DND-41 (cell line): ENCODE data around the gene MED12L.

Experiments
- ATAC-seq: fragments of 200-7000 bp; cut with Tn5 transposase; 3 replicates; pipeline ENCODE4 v1.9.1; 2021; ENCODE audit warnings: low read depth; ENCODE audit not compliant: insufficient read depth
- DNase-seq: peaks from one replicate; pipeline ENCODE4 v3.0.0-alpha.2; 2020
- H2AFZ ChIP-seq: 2 replicates; pipeline ENCODE4 v1.6.0; 2012; ENCODE audit warnings: low read depth, low read length
- H3K27ac ChIP-seq: 2 replicates; pipeline ENCODE4 v1.5.1; 2012; ENCODE audit warnings: low read length, inconsistent platforms
- H3K27me3 ChIP-seq: fragments of 200-600 bp; sonication (generic); 2 replicates; pipeline ENCODE4 v1.6.0; 2012; ENCODE audit warnings: low read length, mild to moderate bottlenecking, inconsistent platforms; ENCODE audit not compliant: insufficient read depth, poor library complexity
- H3K36me3 ChIP-seq: 2 replicates; pipeline ENCODE4 v1.5.1; 2012; ENCODE audit warnings: low read length, inconsistent platforms; ENCODE audit not compliant: insufficient read depth
- H3K4me1 ChIP-seq: 2 replicates; pipeline ENCODE4 v1.5.1; 2012; ENCODE audit warnings: mild to moderate bottlenecking, low read length; ENCODE audit not compliant: insufficient read depth
- H3K4me2 ChIP-seq: 2 replicates; pipeline ENCODE4 v1.6.0; 2012; ENCODE audit warnings: mild to moderate bottlenecking, moderate library complexity, low read length, inconsistent platforms; ENCODE audit not compliant: insufficient read depth
- H3K4me3 ChIP-seq, 2 experiments: fragments of 200-600 bp in 1 of 2; shearing (Covaris generic) in 1 of 2; 2 replicates each; pipeline ENCODE4 v1.5.1; 2012 to 2016; ENCODE audit warnings: inconsistent platforms in 2 of 2, low read length in 2 of 2, mild to moderate bottlenecking in 2 of 2, low read depth in 1 of 2, moderate library complexity in 1 of 2
- H3K79me2 ChIP-seq: 2 replicates; pipeline ENCODE4 v1.6.0; 2012; ENCODE audit warnings: low read length, inconsistent platforms; ENCODE audit not compliant: insufficient read depth
- H3K9ac ChIP-seq: 2 replicates; pipeline ENCODE4 v1.6.0; 2012; ENCODE audit warnings: low read depth, mild to moderate bottlenecking, inconsistent platforms, low read length, moderate library complexity
- H3K9me3 ChIP-seq: 2 replicates; pipeline ENCODE4 v1.5.1; 2012; ENCODE audit warnings: low read length, moderate library complexity, mild to moderate bottlenecking, inconsistent platforms; ENCODE audit not compliant: insufficient read depth, severe bottlenecking
- H4K20me1 ChIP-seq: 2 replicates; pipeline ENCODE4 v1.6.0; 2012; ENCODE audit warnings: low read length; ENCODE audit not compliant: insufficient read depth
- CTCF ChIP-seq: IDR thresholded peaks from 2 replicates; pipeline ENCODE4 v1.5.1; 2012; ENCODE audit warnings: borderline replicate concordance, low read length, moderate library complexity, mild to moderate bottlenecking; ENCODE audit not compliant: poor library complexity, severe bottlenecking; ENCODE audit errors: extremely low read depth
- EZH2 ChIP-seq: IDR thresholded peaks from 3 replicates; pipeline ENCODE4 v1.6.1; 2012; ENCODE audit warnings: borderline replicate concordance, low read depth, mild to moderate bottlenecking, moderate library complexity, low read length, inconsistent platforms; ENCODE audit not compliant: severe bottlenecking

The MED12L gene

GRCh38 chr3:151321526-151321925 is 236.1 kb downstream of the MED12L start:
- Histone ChIP-seq H2AFZ (no peak overlapping the region), H3K4me1 (no peaks in the 10 kb centered on the region), H3K27me3 (no peaks in the 10 kb centered on the region), H3K79me2 (no peaks in the 10 kb centered on the region), H3K4me3 (no peak overlapping the region), H3K9me3 (no peaks in the 10 kb centered on the region), H3K4me2 (no peak overlapping the region), H3K27ac (no peak overlapping the region), H3K36me3 (no peaks in the 10 kb centered on the region), H3K9ac (no peak overlapping the region), H4K20me1 (no peaks in the 10 kb centered on the region)
- ATAC-seq (no peak), DNase-seq (no peak)
- TF ChIP-seq EZH2 (no peak), CTCF (no peak)

GRCh38 chr3:151322511-151322910 is 237.0 kb downstream of the MED12L start:
- TF ChIP-seq EZH2 (no peak), CTCF (no peak)
- no peaks in the 10 kb centered on the region for H3K4me1 ChIP-seq
- H3K27ac ChIP-seq: no peak overlapping the region
- no peaks in the 10 kb centered on the region for H3K36me3 ChIP-seq
- H3K79me2 ChIP-seq: no peaks in the 10 kb centered on the region
- no peaks in the 10 kb centered on the region for H3K9me3 ChIP-seq
- H4K20me1 ChIP-seq: no peaks in the 10 kb centered on the region
- H3K4me2 ChIP-seq: no peak overlapping the region
- H3K9ac ChIP-seq: no peak overlapping the region
- ATAC-seq (no peak), DNase-seq (no peak)
- no peaks in the 10 kb centered on the region for H3K27me3 ChIP-seq
- no peak overlapping the region for H2AFZ ChIP-seq
- no peak overlapping the region for H3K4me3 ChIP-seq

- H3K27me3 ChIP-seq: no peaks in the 10 kb centered on the region
- TF ChIP-seq EZH2 (no peak), CTCF (peak; percentile 62)
- no peaks in the 10 kb centered on the region for H4K20me1 ChIP-seq
- H3K9ac ChIP-seq: no peak overlapping the region
- no peak overlapping the region for H3K4me3 ChIP-seq
- H3K4me1 ChIP-seq: no peaks in the 10 kb centered on the region
- ATAC-seq (0 out of 3 replicates have a peak, but pooled peaks have one; percentile 33), DNase-seq (no peak)
- H3K9me3 ChIP-seq: no peaks in the 10 kb centered on the region
- H3K4me2 ChIP-seq: no peak overlapping the region
- no peak overlapping the region for H2AFZ ChIP-seq
- H3K79me2 ChIP-seq: no peaks in the 10 kb centered on the region
- H3K36me3 ChIP-seq: no peaks in the 10 kb centered on the region
- no peak overlapping the region for H3K27ac ChIP-seq
These were observed 242.2 kb downstream of the MED12L start for GRCh38 chr3:151327571-151328198.
